ENCODE measurements around the gene ILDR2. TPM values are rescaled to one million over a fixed set of nuclear protein-coding genes. Genes with fewer than 3 reads are reported as not detected.

ILDR2 gene
- total RNA-seq, 2 donors from 2014 or later, result 0.62 to 2.7 TPM

- Histone ChIP-seq H3K9ac (ENCODE audit: low read depth in 2 of 2, low read length in 2 of 2) (no peak overlapping the region), H3K36me3 (no peaks in the 10 kb centered on the region), H3K27me3 (no peaks in the 10 kb centered on the region), H3K9me3 (no peaks in the 10 kb centered on the region), H3K4me3 (no peak overlapping the region), H3K27ac (no peak overlapping the region), H3K4me1 (no peaks in the 10 kb centered on the region)
- intact Hi-C loops (cut with DNase I), result no loop called here
- no peak for TF ChIP-seq CTCF (IDR thresholded peaks at IDR 0.05)
- DNase-seq, result no peak
Measured at GRCh38 chr1:166869318-166870099, 105.8 kb downstream of the ILDR2 start.

DNA sequence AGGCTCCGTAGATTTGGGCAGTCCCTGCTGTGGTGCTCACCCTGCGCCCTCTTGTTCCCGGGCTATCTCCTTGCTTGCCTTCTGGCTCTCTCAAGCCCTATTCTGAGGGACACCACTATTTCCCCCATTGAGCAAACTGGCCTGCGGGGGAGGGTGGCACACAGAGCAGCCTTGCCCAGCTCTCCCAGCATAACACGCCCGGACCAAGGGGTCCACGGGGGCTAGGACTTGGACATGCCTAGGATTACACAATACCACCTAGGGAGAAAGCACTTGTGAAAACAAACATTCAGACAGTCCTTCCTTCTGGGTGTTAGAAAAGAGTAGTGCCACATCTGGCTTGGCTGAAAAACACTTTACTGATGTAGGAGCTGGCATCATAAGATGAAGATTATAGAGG is 106.7 kb downstream of the ILDR2 start:
- no peaks in the 10 kb centered on the region for H3K9me3 ChIP-seq
- no peak for TF ChIP-seq CTCF (IDR thresholded peaks at IDR 0.05)
- no peak overlapping the region for H3K4me3 ChIP-seq
- H3K9ac ChIP-seq (ENCODE audit: low read depth in 2 of 2, low read length in 2 of 2), result no peak overlapping the region
- DNase-seq, result no peak
- H3K4me1 ChIP-seq, result no peaks in the 10 kb centered on the region
- intact Hi-C loops (cut with DNase I), result no loop called here
- no peaks in the 10 kb centered on the region for H3K36me3 ChIP-seq
- H3K27ac ChIP-seq, result no peak overlapping the region
- H3K27me3 ChIP-seq, result no peaks in the 10 kb centered on the region

DNA sequence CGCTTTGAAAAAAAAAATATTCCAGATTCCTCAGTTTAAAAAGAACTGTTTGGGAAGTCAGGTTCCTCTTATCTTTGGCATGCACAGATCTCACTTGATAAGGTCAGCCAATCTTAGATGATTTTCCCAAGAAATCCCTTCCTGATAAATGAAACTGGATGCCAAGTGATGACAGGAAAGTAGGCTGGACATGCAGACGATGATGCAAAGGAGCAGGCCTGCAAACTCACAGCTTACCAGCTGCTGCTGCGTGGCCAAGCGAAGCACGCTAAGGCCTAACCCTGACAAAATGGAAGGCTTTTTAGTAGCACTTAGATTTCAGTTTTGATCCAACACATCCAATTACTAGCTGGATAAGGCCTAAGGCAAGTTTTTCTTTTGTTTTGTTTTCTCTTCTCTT is 109.4 kb downstream of the ILDR2 start:
- H3K4me3 ChIP-seq, result no peak overlapping the region
- no peaks in the 10 kb centered on the region for H3K36me3 ChIP-seq
- no peaks in the 10 kb centered on the region for H3K27me3 ChIP-seq
- no peak overlapping the region for H3K27ac ChIP-seq
- no peak for TF ChIP-seq CTCF (IDR thresholded peaks at IDR 0.05)
- no peak for DNase-seq
- H3K9ac ChIP-seq (ENCODE audit: low read depth in 2 of 2, low read length in 2 of 2), result no peak overlapping the region
- no peaks in the 10 kb centered on the region for H3K4me1 ChIP-seq
- intact Hi-C loops (cut with DNase I), result no loop called here
- no peaks in the 10 kb centered on the region for H3K9me3 ChIP-seq

DNA sequence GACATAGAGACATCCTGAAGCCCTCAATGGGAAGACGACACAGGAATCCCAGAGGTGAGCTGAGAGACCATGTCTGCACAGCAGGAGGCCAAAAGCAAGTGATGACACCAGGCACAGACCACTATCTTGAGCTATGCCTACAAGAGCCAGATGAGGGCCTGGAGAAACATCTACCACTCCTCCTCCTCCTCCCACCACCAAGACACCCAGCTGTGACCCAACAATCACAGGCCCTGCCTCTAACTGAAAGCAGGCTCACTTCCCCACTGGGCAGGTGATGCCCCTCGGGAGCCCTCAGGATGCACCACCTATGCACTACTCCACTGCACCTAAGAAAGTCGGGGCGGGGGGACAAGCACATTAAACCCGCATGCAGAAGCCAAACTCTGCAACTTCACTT is 115.7 kb downstream of the ILDR2 start:
- TF ChIP-seq CTCF (IDR thresholded peaks at IDR 0.05), result no peak
- Histone ChIP-seq H3K4me3 (no peak overlapping the region), H3K9me3 (no peaks in the 10 kb centered on the region), H3K9ac (ENCODE audit: low read depth in 2 of 2, low read length in 2 of 2) (no peak overlapping the region), H3K27me3 (no peaks in the 10 kb centered on the region), H3K4me1 (no peaks in the 10 kb centered on the region), H3K27ac (no peak overlapping the region), H3K36me3 (peaks cover 10% of the 10 kb centered on the region)
- intact Hi-C loops (cut with DNase I), result no loop called here
- no peak for DNase-seq

DNA sequence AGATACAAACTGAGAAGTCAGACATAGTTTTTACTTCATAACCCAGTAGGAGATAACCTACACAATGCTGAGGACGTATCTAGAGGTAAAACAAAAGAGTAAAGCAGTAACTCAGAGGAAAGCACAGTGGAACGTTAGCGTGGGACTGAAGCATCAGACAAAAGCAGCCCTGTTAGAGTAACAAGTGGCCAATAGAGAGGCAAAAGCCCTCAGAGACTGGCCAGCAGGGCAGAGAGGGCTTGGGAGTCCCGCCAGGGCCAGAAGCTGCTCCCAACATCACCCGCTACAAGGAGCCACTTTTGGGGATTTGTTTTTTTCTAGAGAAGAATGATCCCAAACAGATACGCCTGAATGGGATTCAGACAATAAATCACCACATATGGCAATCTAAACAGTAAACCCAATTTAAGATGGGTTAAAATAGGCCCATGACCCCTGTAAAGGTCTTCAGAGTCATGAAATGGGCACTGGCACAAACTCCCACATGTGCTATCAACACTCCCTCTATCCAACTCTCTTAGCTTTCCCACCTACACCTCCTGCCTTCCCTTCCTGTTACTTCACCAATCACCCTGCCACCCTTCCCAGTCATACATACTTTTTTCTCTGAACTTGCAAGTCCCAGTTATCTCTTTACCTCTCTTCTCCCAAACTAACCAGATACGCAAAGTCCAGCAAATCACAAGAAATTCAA is 116.5 kb downstream of the ILDR2 start:
- H3K9me3 ChIP-seq, result no peaks in the 10 kb centered on the region
- H3K4me1 ChIP-seq, result no peaks in the 10 kb centered on the region
- H3K36me3 ChIP-seq, result peaks cover 10% of the 10 kb centered on the region
- TF ChIP-seq CTCF (IDR thresholded peaks at IDR 0.05), result no peak
- DNase-seq, result no peak
- H3K27me3 ChIP-seq, result no peaks in the 10 kb centered on the region
- intact Hi-C loops (cut with DNase I), result no loop called here
- H3K27ac ChIP-seq, result no peak overlapping the region
- no peak overlapping the region for H3K4me3 ChIP-seq
- no peak overlapping the region for H3K9ac ChIP-seq (ENCODE audit: low read depth in 2 of 2, low read length in 2 of 2)

Other genes with a start within 250 kb of the ILDR2 start
- gene POGK, start 136.1 kb downstream of the ILDR2 start, total RNA-seq, result 10 to 100 TPM; 31.4 to 34.9 TPM
- gene TADA1, start 99.3 kb downstream of the ILDR2 start, total RNA-seq, result 10 to 100 TPM; 10.1 to 12.1 TPM
- not detected for gene MAEL, start 13.7 kb upstream of the ILDR2 start, total RNA-seq
- 100 to 1,000 TPM; 438 to 531 TPM for gene GPA33, start 114.8 kb upstream of the ILDR2 start, total RNA-seq
- under 1 TPM in 1 of 2 donors, not detected in 1; 0.10 TPM for gene STYXL2, start 118.5 kb upstream of the ILDR2 start, total RNA-seq
- 10 to 100 TPM; 16.4 to 24.4 TPM for gene POU2F1, start 245.3 kb upstream of the ILDR2 start, total RNA-seq

Measured in colonic mucosa (tissue), 4 donors.